ENCODE data around the gene BCL11A.

The BCL11A gene

GRCh38 chr2:60416221-60417008, 137.0 kb downstream of the BCL11A start:
- intact Hi-C loops (cut with DNase I), result no loop called here
- DNase-seq, result no peak

GRCh38 chr2:60415814-60416213, 137.6 kb downstream of the BCL11A start:
- DNase-seq, result no peak
- intact Hi-C loops (cut with DNase I), result no loop called here

GRCh38 chr2:60414495-60415138, 138.8 kb downstream of the BCL11A start:
- no peak for DNase-seq
- intact Hi-C loops (cut with DNase I), result no loop called here

- intact Hi-C loops (cut with DNase I), result no loop called here
- no peak for DNase-seq
Observed at GRCh38 chr2:60413814-60414168, 139.7 kb downstream of the BCL11A start.

- intact Hi-C loops (cut with DNase I), result no loop called here
- DNase-seq, result no peak
Observed at GRCh38 chr2:60413069-60413813, 140.2 kb downstream of the BCL11A start.

GRCh38 chr2:60412620-60413019, 140.8 kb downstream of the BCL11A start:
- no peak for DNase-seq
- intact Hi-C loops (cut with DNase I), result no loop called here

- DNase-seq, result no peak
- intact Hi-C loops (cut with DNase I), result no loop called here
Observed at GRCh38 chr2:60412027-60412426, 141.4 kb downstream of the BCL11A start.

GRCh38 chr2:60411295-60411694, 142.2 kb downstream of the BCL11A start:
- DNase-seq, result no peak
- intact Hi-C loops (cut with DNase I), result no loop called here

- DNase-seq, result no peak
- intact Hi-C loops (cut with DNase I), result no loop called here
Observed at GRCh38 chr2:60410456-60411146, 142.9 kb downstream of the BCL11A start.

- intact Hi-C loops (cut with DNase I), result no loop called here
- DNase-seq, result no peak
Observed at GRCh38 chr2:60409531-60409871, 144.0 kb downstream of the BCL11A start.

- intact Hi-C loops (cut with DNase I), result no loop called here
- no peak for DNase-seq
Observed at GRCh38 chr2:60408811-60409530, 144.5 kb downstream of the BCL11A start.

- no peak for DNase-seq
- intact Hi-C loops (cut with DNase I), result no loop called here
Observed at GRCh38 chr2:60408207-60408606, 145.2 kb downstream of the BCL11A start.

- intact Hi-C loops (cut with DNase I), result no loop called here
- DNase-seq, result no peak
Observed at GRCh38 chr2:60407398-60407797, 146.1 kb downstream of the BCL11A start.

- no peak for DNase-seq
- intact Hi-C loops (cut with DNase I), result no loop called here
Observed at GRCh38 chr2:60406192-60406591, 147.3 kb downstream of the BCL11A start.

GRCh38 chr2:60405271-60405919, 148.1 kb downstream of the BCL11A start:
- DNase-seq, result no peak
- intact Hi-C loops (cut with DNase I), result no loop called here

Measured in posterior cingulate gyrus (tissue), 11 donors.